ENCODE data around the gene TAT. TPM values are rescaled to one million over a fixed set of nuclear protein-coding genes. Genes with fewer than 3 reads are reported as not detected.
"Not testable (repeated sequence)": the region's sequence is repeated elsewhere in the genome, so short reads cannot be mapped to it uniquely, and the experiment has no call there.

TAT gene
- not detected for total RNA-seq

DNA sequence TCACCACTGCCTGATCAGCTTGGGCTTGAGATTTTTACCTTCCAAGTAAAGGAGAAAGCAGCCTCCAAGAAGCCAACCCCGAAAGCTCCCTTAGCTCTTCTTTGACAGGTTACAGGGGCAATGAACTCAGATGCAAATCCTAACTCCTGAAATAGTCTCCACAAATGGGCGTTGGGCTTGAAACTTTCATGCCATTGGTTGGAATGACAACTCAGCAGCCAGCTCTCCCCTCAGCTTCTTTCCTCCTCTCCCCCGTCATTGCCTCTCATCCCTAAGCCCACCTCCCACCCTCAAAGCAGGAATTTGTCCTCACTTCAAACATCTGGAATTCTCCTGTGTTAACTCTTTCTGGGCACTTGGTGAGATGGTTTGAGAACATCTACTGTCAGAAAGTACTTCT is at the start of gene TAT:
TAT (minus strand) TSS at position 122 of the 400 bp plus-strand sequence. CDS start 677 bp downstream, outside the sequence.
- H3K27ac Mint-ChIP-seq: no peak within 1 kb of the TSS
- no peaks in the 10 kb centered on the region for H3K36me3 Mint-ChIP-seq (ENCODE audit: insufficient read depth in 2 of 2)
- no peaks in the 10 kb centered on the region for H3K9me3 Mint-ChIP-seq
- H3K4me3 Mint-ChIP-seq: no peak within 1 kb of the TSS
- peaks cover 16% of the 10 kb centered on the region for H3K27me3 Mint-ChIP-seq (ENCODE audit: low read depth)
- DNase-seq: no peak
- no peaks in the 10 kb centered on the region for H3K4me1 Mint-ChIP-seq (ENCODE audit: low read depth)
- no peak for ATAC-seq (replicated peaks in 1 of 2)

DNA sequence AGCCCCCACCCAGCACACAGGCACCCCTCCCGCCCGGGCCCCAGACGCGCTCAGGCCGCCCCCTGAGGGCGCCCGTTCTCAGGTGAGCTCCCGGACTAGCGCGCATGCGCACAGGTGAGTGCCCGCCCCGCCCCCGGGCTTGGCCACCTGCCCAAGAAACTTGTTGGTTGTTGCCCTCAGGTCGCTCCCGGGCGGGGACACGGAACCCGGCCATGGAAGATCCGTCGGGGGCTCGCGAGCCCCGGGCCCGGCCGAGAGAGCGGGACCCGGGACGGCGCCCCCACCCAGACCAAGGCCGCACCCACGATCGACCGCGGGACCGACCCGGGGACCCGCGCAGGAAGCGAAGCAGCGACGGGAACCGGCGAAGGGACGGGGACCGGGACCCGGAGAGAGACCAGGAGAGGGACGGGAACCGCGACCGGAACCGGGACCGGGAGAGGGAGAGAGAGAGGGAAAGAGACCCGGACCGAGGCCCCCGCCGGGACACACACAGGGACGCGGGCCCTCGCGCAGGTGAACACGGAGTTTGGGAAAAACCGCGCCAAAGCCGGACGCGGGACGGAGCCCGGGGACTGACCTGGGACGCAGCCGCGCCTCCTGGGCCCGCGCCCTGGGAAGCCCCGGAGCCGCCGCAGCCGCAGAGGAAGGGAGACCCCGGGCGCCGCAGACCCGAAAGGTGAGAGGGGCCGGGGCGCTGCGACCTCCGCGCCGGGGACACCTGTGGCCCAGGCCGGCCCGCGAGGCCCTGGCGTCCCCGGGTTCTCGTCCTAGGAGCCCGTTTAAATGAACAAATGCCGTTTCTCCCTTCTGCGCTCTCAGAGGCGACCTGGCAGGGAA is 49.3 kb upstream of the TAT start, which contains the start of gene MARVELD3:
MARVELD3 (plus strand) TSS at position 167 of the 840 bp plus-strand sequence; CDS start at position 213, 46 bp downstream.
- DNase-seq (peak; percentile 25 to 27), ATAC-seq (replicated peaks in 1 of 2) (peak; percentile 31 to 39)
- H3K4me1 Mint-ChIP-seq (ENCODE audit: low read depth): peaks cover 9% of the 10 kb centered on the region
- no peaks in the 10 kb centered on the region for H3K36me3 Mint-ChIP-seq (ENCODE audit: insufficient read depth in 2 of 2)
- H3K9me3 Mint-ChIP-seq: no peaks in the 10 kb centered on the region
- H3K4me3 Mint-ChIP-seq: peak within 1 kb of the TSS; percentile 65 to 68
- H3K27me3 Mint-ChIP-seq (ENCODE audit: low read depth): peaks cover 13% of the 10 kb centered on the region
- H3K27ac Mint-ChIP-seq: no peak within 1 kb of the TSS

DNA sequence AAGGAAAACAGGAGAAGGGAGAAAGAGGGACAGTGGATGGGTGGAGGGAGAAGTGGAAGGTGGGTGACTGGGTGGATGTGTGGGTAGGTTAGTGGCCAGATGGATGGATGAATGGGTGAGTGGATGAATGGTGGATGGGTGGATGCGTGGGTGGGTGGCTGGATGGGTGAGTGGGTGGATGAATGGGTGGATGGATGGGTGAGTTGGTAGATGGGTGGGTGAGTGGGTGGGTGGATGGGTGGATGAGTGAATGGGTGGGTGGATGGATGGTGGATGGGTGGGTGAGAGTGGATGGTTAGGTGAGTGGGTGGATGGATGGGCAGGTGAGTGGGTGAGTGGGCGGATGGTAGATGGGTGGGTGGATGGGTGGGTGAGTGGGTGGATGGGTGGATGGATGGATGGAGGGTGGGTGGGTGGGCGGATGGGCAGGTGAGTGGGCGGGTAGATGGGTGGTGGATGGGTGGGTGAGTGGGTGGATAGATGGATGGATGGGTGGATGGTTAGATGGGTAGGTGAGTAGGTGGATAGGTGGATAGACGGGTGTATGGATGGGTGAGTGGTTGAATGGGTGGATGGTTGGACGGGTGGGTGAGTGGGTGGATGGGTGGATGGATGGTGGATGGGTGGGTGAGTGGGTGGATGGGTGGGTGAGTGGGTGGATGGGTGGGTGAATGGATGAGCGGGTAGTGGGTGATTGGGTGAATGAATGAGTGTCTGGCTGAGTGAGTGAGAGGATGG is 48.4 kb upstream of the TAT start:
- Mint-ChIP-seq H3K4me3 (peak overlapping the region; percentile 42 to 48), H3K27me3 (ENCODE audit: low read depth) (peaks cover 13% of the 10 kb centered on the region), H3K27ac (no peak overlapping the region), H3K4me1 (ENCODE audit: low read depth) (peaks cover 9% of the 10 kb centered on the region), H3K36me3 (ENCODE audit: insufficient read depth in 2 of 2) (no peaks in the 10 kb centered on the region), H3K9me3 (no peaks in the 10 kb centered on the region)
- ATAC-seq (replicated peaks in 1 of 2): no peak
- DNase-seq: no peak

DNA sequence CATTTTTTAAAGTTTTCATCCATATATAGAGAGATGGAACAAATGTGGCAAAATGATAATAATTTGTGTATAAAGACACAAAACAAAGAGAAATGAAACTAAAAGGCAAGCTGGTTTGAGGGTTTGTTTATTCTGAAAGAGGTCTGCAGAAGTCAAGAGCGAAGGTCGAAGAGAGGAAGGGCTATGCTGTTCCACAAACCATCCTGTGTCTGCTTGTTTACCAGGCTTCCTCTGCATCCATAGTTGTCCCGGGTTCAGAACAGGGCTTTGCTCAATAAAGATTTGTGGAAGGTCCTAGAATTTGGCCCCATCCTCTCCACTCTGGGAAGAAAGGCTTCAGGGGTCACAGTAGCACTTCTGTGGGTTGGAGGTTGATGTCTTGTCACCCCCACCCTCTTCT is 46.7 kb upstream of the TAT start:
- H3K9me3 Mint-ChIP-seq: peaks cover 0 to 1% of the 10 kb centered on the region in 2 donors
- no peak overlapping the region for H3K27ac Mint-ChIP-seq
- peaks cover 13% of the 10 kb centered on the region for H3K27me3 Mint-ChIP-seq (ENCODE audit: low read depth)
- no peak for DNase-seq
- H3K4me1 Mint-ChIP-seq (ENCODE audit: low read depth): peaks cover 9% of the 10 kb centered on the region
- H3K36me3 Mint-ChIP-seq (ENCODE audit: insufficient read depth in 2 of 2): no peaks in the 10 kb centered on the region
- no peak for ATAC-seq (replicated peaks in 1 of 2)
- no peak overlapping the region for H3K4me3 Mint-ChIP-seq

GRCh38 chr16:71622088-71622487 is 45.2 kb upstream of the TAT start:
- H3K27me3 Mint-ChIP-seq (ENCODE audit: low read depth): peaks cover 5% of the 10 kb centered on the region
- DNase-seq (no peak), ATAC-seq (replicated peaks in 1 of 2) (peak; percentile 44 to 55)
- H3K27ac Mint-ChIP-seq: peak overlapping the region; percentile 9
- H3K36me3 Mint-ChIP-seq (ENCODE audit: insufficient read depth in 2 of 2): no peaks in the 10 kb centered on the region
- H3K9me3 Mint-ChIP-seq: peaks cover 0 to 1% of the 10 kb centered on the region in 2 donors
- peaks cover 9% of the 10 kb centered on the region for H3K4me1 Mint-ChIP-seq (ENCODE audit: low read depth)
- no peak overlapping the region for H3K4me3 Mint-ChIP-seq

- H3K4me3 Mint-ChIP-seq: no peak overlapping the region
- no peak for DNase-seq
- no peak for ATAC-seq (replicated peaks in 1 of 2)
- peaks cover 9% of the 10 kb centered on the region for H3K4me1 Mint-ChIP-seq (ENCODE audit: low read depth)
- H3K36me3 Mint-ChIP-seq (ENCODE audit: insufficient read depth in 2 of 2): no peaks in the 10 kb centered on the region
- H3K27me3 Mint-ChIP-seq (ENCODE audit: low read depth): peaks cover 7% of the 10 kb centered on the region
- H3K9me3 Mint-ChIP-seq: peaks cover 0 to 1% of the 10 kb centered on the region in 2 donors
- no peak overlapping the region for H3K27ac Mint-ChIP-seq
Measured at GRCh38 chr16:71618429-71618828, 41.5 kb upstream of the TAT start.

DNA sequence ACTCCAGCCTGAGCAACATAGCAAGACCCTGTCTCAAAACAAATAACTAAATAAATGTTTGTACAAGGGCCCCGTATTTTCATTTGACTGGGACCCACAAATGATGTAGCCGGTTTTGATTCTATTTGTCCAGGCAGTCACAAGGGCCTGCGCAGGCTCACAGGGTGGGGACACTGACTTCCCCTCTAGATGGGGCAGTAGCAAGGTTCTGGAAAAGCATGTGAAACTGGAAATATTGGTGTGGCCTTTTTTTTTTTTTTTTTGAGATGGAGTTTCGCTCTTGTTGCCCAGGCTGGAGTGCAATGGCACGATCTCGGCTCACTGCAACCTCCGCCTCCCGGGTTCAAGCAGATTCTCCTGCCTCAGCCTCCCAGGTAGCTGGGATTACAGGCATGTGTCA is 38.1 kb upstream of the TAT start:
- not testable (repeated sequence) for H3K36me3 Mint-ChIP-seq (ENCODE audit: insufficient read depth in 2 of 2); ATAC-seq (replicated peaks in 1 of 2); H3K27ac Mint-ChIP-seq; H3K4me3 Mint-ChIP-seq; H3K9me3 Mint-ChIP-seq; DNase-seq; H3K4me1 Mint-ChIP-seq (ENCODE audit: low read depth)
- H3K27me3 Mint-ChIP-seq (ENCODE audit: low read depth): peaks cover 35% of the 10 kb centered on the region

DNA sequence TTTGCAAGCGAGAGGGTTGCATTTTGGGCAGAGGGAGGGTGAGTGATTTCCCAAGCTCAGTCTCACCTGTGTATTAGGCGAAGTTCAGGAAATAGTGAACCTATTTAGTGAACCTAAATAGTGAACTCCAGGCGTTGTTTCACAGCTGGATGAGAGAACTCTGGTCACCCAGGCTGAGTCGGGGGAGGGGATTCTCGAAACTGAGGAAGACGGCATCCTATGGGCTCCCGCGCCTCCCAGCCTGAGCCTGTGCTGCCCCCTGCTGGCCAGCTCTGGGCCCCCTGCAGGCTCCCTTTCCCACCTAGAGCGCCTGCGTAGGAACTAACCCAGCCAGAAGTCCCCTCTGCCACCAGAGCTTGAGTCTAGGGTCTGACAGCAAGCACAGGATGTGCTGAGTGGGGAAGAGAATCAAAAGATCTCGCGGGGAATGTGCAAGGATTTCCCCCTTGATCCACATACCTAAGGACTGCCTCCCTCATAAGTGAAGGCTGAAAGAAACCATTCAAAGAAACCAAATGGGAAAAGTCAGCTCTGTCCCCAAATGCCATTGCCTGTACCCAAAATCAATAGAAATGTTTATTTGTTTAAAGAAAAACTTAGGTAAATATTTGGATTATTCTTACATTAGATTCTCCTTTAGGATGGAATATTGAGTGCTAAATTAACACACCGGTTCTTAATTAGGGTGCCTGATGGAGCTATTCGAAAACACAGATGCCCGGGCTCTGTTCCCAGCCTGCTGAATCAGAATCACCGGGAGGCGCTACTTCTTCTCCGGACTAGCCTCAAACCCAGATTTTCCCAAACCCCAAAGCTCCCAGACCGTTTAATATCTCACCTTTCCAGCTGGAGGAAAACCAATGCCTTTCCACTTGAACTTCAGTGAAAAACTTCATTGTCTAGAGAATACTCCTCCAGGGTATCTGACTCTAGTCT is 34.3 kb upstream of the TAT start:
- peak overlapping the region in 1 of 2 donors; percentile 33 for H3K4me3 Mint-ChIP-seq
- ATAC-seq (replicated peaks in 1 of 2) (peak; percentile 77 to 78), DNase-seq (peak; percentile 85 to 88)
- H3K27me3 Mint-ChIP-seq (ENCODE audit: low read depth): peaks cover 29% of the 10 kb centered on the region
- H3K9me3 Mint-ChIP-seq: no peaks in the 10 kb centered on the region
- no peaks in the 10 kb centered on the region for H3K36me3 Mint-ChIP-seq (ENCODE audit: insufficient read depth in 2 of 2)
- peaks cover 21% of the 10 kb centered on the region for H3K4me1 Mint-ChIP-seq (ENCODE audit: low read depth)
- no peak overlapping the region for H3K27ac Mint-ChIP-seq

DNA sequence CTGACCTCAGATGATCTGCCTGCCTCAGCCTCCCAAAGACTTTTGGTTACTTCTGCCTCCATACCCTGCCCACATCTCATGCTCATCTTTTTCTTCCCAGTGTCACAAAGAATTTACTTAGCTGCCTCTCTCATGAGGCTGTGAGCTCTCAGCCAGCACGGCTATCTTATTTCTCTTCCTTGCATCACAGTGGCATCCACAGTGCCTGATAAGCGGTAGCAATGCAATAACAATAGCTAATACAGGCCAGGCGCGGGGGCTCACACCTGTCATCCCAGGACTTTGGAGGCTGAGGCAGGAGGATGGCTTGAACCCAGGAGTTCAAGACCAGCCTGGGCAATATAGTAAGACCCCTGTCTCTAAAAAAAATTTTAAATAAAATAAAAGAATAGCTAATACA is 33.6 kb upstream of the TAT start:
- Mint-ChIP-seq H3K9me3 (no peaks in the 10 kb centered on the region), H3K27ac (no peak overlapping the region), H3K27me3 (ENCODE audit: low read depth) (peaks cover 29% of the 10 kb centered on the region), H3K36me3 (ENCODE audit: insufficient read depth in 2 of 2) (no peaks in the 10 kb centered on the region), H3K4me1 (ENCODE audit: low read depth) (peaks cover 21% of the 10 kb centered on the region), H3K4me3 (no peak overlapping the region)
- ATAC-seq (replicated peaks in 1 of 2) (no peak), DNase-seq (no peak)

- Mint-ChIP-seq H3K27ac (no peak overlapping the region), H3K4me3 (no peak overlapping the region), H3K4me1 (ENCODE audit: low read depth) (peaks cover 21% of the 10 kb centered on the region), H3K36me3 (ENCODE audit: insufficient read depth in 2 of 2) (no peaks in the 10 kb centered on the region), H3K9me3 (no peaks in the 10 kb centered on the region), H3K27me3 (ENCODE audit: low read depth) (peaks cover 29% of the 10 kb centered on the region)
- ATAC-seq (replicated peaks in 1 of 2) (no peak), DNase-seq (no peak)
Measured at GRCh38 chr16:71609066-71609465, 32.2 kb upstream of the TAT start.

DNA sequence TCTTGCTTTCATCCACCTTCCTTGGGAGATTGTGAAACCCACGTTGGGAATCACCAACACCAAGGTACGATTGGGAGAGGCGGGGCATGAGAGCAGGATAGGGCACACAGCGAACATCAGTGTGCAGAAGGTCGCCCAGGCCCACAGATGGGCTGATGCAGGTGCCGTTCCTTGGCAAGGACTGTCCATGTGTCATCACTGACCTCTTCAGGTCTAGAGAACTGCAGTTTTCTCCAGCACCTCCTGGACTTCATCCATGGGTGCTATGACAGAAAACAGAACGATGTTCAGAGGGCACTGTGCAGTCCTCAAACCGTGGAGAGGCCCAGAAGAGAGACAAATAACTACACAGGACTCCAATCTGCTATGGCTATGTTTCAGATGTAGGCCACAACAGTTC is 23.9 kb upstream of the TAT start:
- DNase-seq (no peak), ATAC-seq (replicated peaks in 1 of 2) (no peak)
- H3K27me3 Mint-ChIP-seq (ENCODE audit: low read depth): peaks cover 8% of the 10 kb centered on the region
- no peaks in the 10 kb centered on the region for H3K4me1 Mint-ChIP-seq (ENCODE audit: low read depth)
- no peaks in the 10 kb centered on the region for H3K36me3 Mint-ChIP-seq (ENCODE audit: insufficient read depth in 2 of 2)
- H3K27ac Mint-ChIP-seq: no peak overlapping the region
- H3K4me3 Mint-ChIP-seq: no peak overlapping the region
- H3K9me3 Mint-ChIP-seq: no peaks in the 10 kb centered on the region

- H3K27ac Mint-ChIP-seq; H3K4me3 Mint-ChIP-seq; H3K9me3 Mint-ChIP-seq; DNase-seq; ATAC-seq (replicated peaks in 1 of 2); H3K4me1 Mint-ChIP-seq (ENCODE audit: low read depth); H3K36me3 Mint-ChIP-seq (ENCODE audit: insufficient read depth in 2 of 2): not testable (repeated sequence)
- peaks cover 15% of the 10 kb centered on the region for H3K27me3 Mint-ChIP-seq (ENCODE audit: low read depth)
Measured at GRCh38 chr16:71598426-71598825, 21.5 kb upstream of the TAT start.
